DOHH2 (cell line): Measurements from ENCODE around the gene SPOCK1.

ENCODE experiments used
- H3F3A ChIP-seq: fragments of 200-600 bp; sonication (generic), shearing (Covaris generic); 2 replicates; pipeline ENCODE4 v1.6.0; 2016; ENCODE audit warnings: antibody characterized with exemption, mild to moderate bottlenecking; ENCODE audit not compliant: control insufficient read depth, insufficient read depth
- H3K27ac ChIP-seq: fragments of 200-600 bp; sonication (generic); 2 replicates; pipeline ENCODE4 v1.5.1; 2014; ENCODE audit warnings: low read depth, mild to moderate bottlenecking, low read length, moderate library complexity
- H3K27me3 ChIP-seq: fragments of 200-600 bp; sonication (generic); 2 replicates; pipeline ENCODE4 v1.6.1; 2014; ENCODE audit warnings: mild to moderate bottlenecking, low read length, mixed read lengths; ENCODE audit not compliant: control insufficient read depth
- H3K36me3 ChIP-seq: fragments of 200-600 bp; sonication (generic); 2 replicates; pipeline ENCODE4 v1.6.1; 2014; ENCODE audit warnings: mild to moderate bottlenecking, low read length, moderate library complexity, mixed read lengths; ENCODE audit not compliant: control insufficient read depth
- H3K4me1 ChIP-seq: fragments of 200-600 bp; sonication (generic); 2 replicates; pipeline ENCODE4 v1.6.1; 2014; ENCODE audit warnings: mild to moderate bottlenecking, low read length, mixed read lengths; ENCODE audit not compliant: control insufficient read depth
- H3K4me2 ChIP-seq: fragments of 200-600 bp; sonication (generic); 2 replicates; pipeline ENCODE4 v1.6.0; 2014; ENCODE audit warnings: mild to moderate bottlenecking, low read length, moderate library complexity
- H3K4me3 ChIP-seq: fragments of 200-600 bp; sonication (generic); 2 replicates; pipeline ENCODE4 v1.5.1; 2014; ENCODE audit warnings: mild to moderate bottlenecking, low read length, mixed read lengths
- H3K79me2 ChIP-seq: fragments of 200-600 bp; sonication (generic); 2 replicates; pipeline ENCODE4 v1.6.1; 2014; ENCODE audit warnings: mild to moderate bottlenecking, low read length, mixed read lengths; ENCODE audit not compliant: control insufficient read depth
- H3K9me2 ChIP-seq: fragments of 200-600 bp; sonication (generic); replicated peaks from 2 replicates; pipeline ENCODE4 v1.6.1; 2014; ENCODE audit warnings: mild to moderate bottlenecking, low read length, mixed read lengths; ENCODE audit not compliant: control insufficient read depth
- H3K9me3 ChIP-seq: fragments of 200-600 bp; sonication (generic); 2 replicates; pipeline ENCODE4 v1.6.1; 2014; ENCODE audit warnings: antibody characterized with exemption, low read length, mixed read lengths; ENCODE audit not compliant: control insufficient read depth, insufficient read depth
- H4K20me1 ChIP-seq: fragments of 200-600 bp; sonication (generic); 2 replicates; pipeline ENCODE4 v1.6.0; 2014; ENCODE audit warnings: low read depth, mild to moderate bottlenecking, antibody characterized with exemption, low read length, moderate library complexity; ENCODE audit not compliant: control insufficient read depth, insufficient read depth
- EZH2phosphoT487 ChIP-seq: fragments of 200-600 bp; sonication (generic); IDR thresholded peaks from 2 replicates; pipeline ENCODE4 v1.6.1; 2017; ENCODE audit warnings: borderline replicate concordance, mild to moderate bottlenecking, antibody characterized with exemption, low read length, moderate library complexity, mixed read lengths
- TF ChIP-seq, protein P1 (sequence below): fragments of 200-600 bp; sonication (generic); IDR thresholded peaks from one replicate; pipeline ENCODE4 v1.5.1; 2014; ENCODE audit warnings: antibody characterized with exemption, mild to moderate bottlenecking, low read depth, low read length; ENCODE audit not compliant: poor library complexity, severe bottlenecking

The SPOCK1 gene

DNA sequence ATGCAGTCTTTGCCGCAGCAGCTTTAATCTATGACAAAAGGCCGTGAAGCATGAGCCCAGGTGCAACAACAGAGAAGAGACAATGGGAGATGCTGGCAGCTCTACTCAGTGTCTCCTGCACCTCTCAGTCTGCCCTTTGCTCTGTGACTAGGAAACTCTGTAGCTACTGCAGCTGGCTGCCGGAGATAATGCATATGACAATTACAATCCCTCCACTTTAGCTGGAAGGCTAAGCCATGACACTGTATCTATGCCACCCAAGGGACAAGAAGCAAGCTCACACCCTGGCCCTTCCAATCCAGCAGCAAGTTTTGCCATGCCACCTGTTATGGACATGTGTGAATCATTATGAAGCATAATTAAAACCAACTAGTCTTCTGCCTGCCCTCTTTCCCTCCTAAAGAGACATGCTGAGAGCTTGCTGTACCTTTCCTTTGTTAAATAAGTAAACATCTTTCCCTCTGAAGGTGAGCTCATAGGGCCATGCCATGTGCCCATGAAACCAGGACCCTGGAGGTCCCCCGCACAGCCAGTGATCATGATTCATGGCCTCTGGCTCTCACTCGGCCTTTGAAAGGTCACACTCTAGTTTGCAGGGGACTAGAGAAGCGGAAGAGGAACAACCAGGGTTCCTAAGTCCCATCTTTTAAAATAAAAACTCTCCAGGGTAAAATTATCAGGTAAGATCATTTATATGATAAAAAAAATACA lies 219.4 kb downstream of the SPOCK1 start:
- H3K9me3 ChIP-seq, result no peaks in the 10 kb centered on the region
- H3K4me3 ChIP-seq, result no peak overlapping the region
- TF ChIP-seq EZH2phosphoT487, result no peak
- TF ChIP-seq, protein P1, sequence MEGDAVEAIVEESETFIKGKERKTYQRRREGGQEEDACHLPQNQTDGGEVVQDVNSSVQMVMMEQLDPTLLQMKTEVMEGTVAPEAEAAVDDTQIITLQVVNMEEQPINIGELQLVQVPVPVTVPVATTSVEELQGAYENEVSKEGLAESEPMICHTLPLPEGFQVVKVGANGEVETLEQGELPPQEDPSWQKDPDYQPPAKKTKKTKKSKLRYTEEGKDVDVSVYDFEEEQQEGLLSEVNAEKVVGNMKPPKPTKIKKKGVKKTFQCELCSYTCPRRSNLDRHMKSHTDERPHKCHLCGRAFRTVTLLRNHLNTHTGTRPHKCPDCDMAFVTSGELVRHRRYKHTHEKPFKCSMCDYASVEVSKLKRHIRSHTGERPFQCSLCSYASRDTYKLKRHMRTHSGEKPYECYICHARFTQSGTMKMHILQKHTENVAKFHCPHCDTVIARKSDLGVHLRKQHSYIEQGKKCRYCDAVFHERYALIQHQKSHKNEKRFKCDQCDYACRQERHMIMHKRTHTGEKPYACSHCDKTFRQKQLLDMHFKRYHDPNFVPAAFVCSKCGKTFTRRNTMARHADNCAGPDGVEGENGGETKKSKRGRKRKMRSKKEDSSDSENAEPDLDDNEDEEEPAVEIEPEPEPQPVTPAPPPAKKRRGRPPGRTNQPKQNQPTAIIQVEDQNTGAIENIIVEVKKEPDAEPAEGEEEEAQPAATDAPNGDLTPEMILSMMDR, result no peak
- no peak overlapping the region for H3K4me2 ChIP-seq
- H3K27ac ChIP-seq, result no peak overlapping the region
- no peaks in the 10 kb centered on the region for H3K36me3 ChIP-seq
- no peaks in the 10 kb centered on the region for H3K79me2 ChIP-seq
- no peaks in the 10 kb centered on the region for H3K4me1 ChIP-seq
- no peaks in the 10 kb centered on the region for H4K20me1 ChIP-seq
- H3K27me3 ChIP-seq, result no peaks in the 10 kb centered on the region
- H3K9me2 ChIP-seq, result no peaks in the 10 kb centered on the region
- no peaks in the 10 kb centered on the region for H3F3A ChIP-seq

DNA sequence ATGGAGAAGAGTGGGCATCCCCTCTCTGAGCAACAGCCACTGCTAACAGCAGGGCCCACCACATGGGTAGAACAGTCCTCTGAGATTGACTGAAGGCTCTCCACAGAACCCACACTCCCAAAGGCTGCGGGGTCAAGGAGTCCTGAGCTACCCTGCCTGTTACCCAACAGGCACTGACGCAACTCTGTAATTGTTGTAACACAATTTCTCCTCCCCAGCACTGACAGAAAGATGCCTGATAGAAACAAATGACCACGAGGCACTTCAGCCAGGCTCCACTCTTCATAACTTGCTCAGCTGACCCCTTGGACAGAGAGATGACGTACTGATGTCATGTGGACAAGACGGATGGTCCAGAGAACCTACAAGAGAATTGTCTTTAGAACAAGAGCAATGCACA lies 220.7 kb downstream of the SPOCK1 start:
- H3K79me2 ChIP-seq, result no peaks in the 10 kb centered on the region
- H3K9me2 ChIP-seq, result no peaks in the 10 kb centered on the region
- no peaks in the 10 kb centered on the region for H3K27me3 ChIP-seq
- H3K27ac ChIP-seq, result no peak overlapping the region
- no peaks in the 10 kb centered on the region for H4K20me1 ChIP-seq
- no peak for TF ChIP-seq EZH2phosphoT487
- TF ChIP-seq, protein P1, result no peak
- H3K9me3 ChIP-seq, result no peaks in the 10 kb centered on the region
- H3K36me3 ChIP-seq, result no peaks in the 10 kb centered on the region
- H3K4me3 ChIP-seq, result no peak overlapping the region
- H3F3A ChIP-seq, result no peaks in the 10 kb centered on the region
- no peak overlapping the region for H3K4me2 ChIP-seq
- H3K4me1 ChIP-seq, result no peaks in the 10 kb centered on the region

DNA sequence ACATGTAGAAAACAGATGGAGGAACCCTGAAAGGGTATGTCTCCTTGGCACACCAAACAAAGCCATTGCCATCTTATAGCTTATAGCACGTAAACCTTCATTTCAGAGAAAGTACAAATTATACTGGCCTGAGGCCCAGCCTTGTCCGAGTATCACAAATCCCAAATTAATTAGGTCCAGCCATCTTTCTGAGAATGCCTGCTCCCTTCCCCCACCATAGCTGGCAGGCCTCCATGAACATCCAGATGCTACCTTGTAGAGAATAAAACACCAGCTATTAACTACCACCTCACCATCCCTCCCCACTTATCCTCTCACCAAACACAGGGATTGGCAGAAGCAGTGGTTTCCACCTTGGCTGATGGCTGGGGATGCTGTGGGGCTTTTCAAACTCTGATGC lies 224.0 kb downstream of the SPOCK1 start:
- H3K36me3 ChIP-seq, result no peaks in the 10 kb centered on the region
- no peaks in the 10 kb centered on the region for H3K9me2 ChIP-seq
- no peaks in the 10 kb centered on the region for H3K9me3 ChIP-seq
- no peak overlapping the region for H3K4me2 ChIP-seq
- no peaks in the 10 kb centered on the region for H4K20me1 ChIP-seq
- no peak overlapping the region for H3K4me3 ChIP-seq
- no peaks in the 10 kb centered on the region for H3K27me3 ChIP-seq
- H3K4me1 ChIP-seq, result no peaks in the 10 kb centered on the region
- no peak overlapping the region for H3K27ac ChIP-seq
- H3K79me2 ChIP-seq, result no peaks in the 10 kb centered on the region
- no peak for TF ChIP-seq EZH2phosphoT487
- TF ChIP-seq, protein P1, result no peak
- H3F3A ChIP-seq, result no peaks in the 10 kb centered on the region
